K562 (cell line): Measurements from ENCODE around the gene SULT2B1. TPM values are rescaled to one million over a fixed set of nuclear protein-coding genes. Genes with fewer than 3 reads are reported as not detected.

Experiments
- BHLHE40 ChIP-seq: IDR thresholded peaks from 2 replicates; pipeline ENCODE4 v1.6.1; 2011; ENCODE audit warnings: low read length, improper control_type of control experiment
- BRD4 ChIP-seq: fragments of 200-600 bp; sonication (generic); IDR thresholded peaks from 2 replicates; pipeline ENCODE4 v1.6.1; 2017; ENCODE audit warnings: inconsistent platforms
- CBFA2T3 ChIP-seq: fragments of 450-650 bp; IDR thresholded peaks from 2 replicates; pipeline ENCODE4 v1.6.1; 2017
- CXXC5 ChIP-seq: fragments of 250-450 bp; sonication (Bioruptor Pico); IDR thresholded peaks from 2 replicates; pipeline ENCODE4 v1.8.0; 2022; ENCODE audit warnings: inconsistent platforms, mild to moderate bottlenecking, moderate library complexity
- HIVEP1 ChIP-seq: fragments of 250-450 bp; sonication (Bioruptor Pico); IDR thresholded peaks from 2 replicates; pipeline ENCODE4 v1.4.0; 2020; ENCODE audit warnings: mild to moderate bottlenecking
- KDM1A ChIP-seq, 2 experiments: fragments of 450-650 bp; IDR thresholded peaks; 2 replicates each; pipeline ENCODE4 v1.6.1; 2016; ENCODE audit warnings: mild to moderate bottlenecking in 2 of 2
- MIER1 ChIP-seq: fragments of 450-650 bp; IDR thresholded peaks from 2 replicates; pipeline ENCODE4 v1.6.1; 2016; ENCODE audit warnings: antibody characterized with exemption, mild to moderate bottlenecking, low read depth
- NBN ChIP-seq: fragments of 450-650 bp; IDR thresholded peaks from 2 replicates; pipeline ENCODE4 v1.6.1; 2016; ENCODE audit warnings: low read depth, mild to moderate bottlenecking
- NCOA4 ChIP-seq: fragments of 450-650 bp; IDR thresholded peaks from 2 replicates; pipeline ENCODE4 v1.6.1; 2018; ENCODE audit warnings: mild to moderate bottlenecking; ENCODE audit not compliant: partially characterized antibody
- NFIC ChIP-seq: fragments of 450-650 bp; IDR thresholded peaks from 2 replicates; pipeline ENCODE4 v1.6.1; 2017; ENCODE audit warnings: mild to moderate bottlenecking, inconsistent platforms
- POLR2A ChIP-seq: fragments of 450-650 bp; conservative IDR thresholded peaks from 2 replicates; pipeline ENCODE4 v1.6.1; 2016
- POLR2H ChIP-seq: IDR thresholded peaks from 2 replicates; pipeline ENCODE4 v1.6.1; 2016; ENCODE audit warnings: missing genetic modification characterization, low read depth, mild to moderate bottlenecking, control low read depth, missing compliant biosample characterization, moderate library complexity
- RNF2 ChIP-seq: sonication (generic); IDR thresholded peaks from 2 replicates; pipeline ENCODE4 v1.6.1; 2016
- TOE1 ChIP-seq, 2 experiments: fragments of 450-650 bp in 1 of 2; sonication (generic) in 1 of 2; formaldehyde crosslinking in 1 of 2; IDR thresholded peaks; 2 replicates each; pipeline versions ENCODE4 v1.7.1 to v1.8.0; 2016 to 2022; ENCODE audit warnings: borderline replicate concordance in 2 of 2, mild to moderate bottlenecking in 2 of 2, antibody characterized with exemption in 1 of 2, inconsistent platforms in 1 of 2, low read depth in 1 of 2, missing genetic modification reagents in 1 of 2, moderate library complexity in 1 of 2
- ZKSCAN3 ChIP-seq: fragments of 250-450 bp; sonication (Bioruptor Pico); IDR thresholded peaks from 2 replicates; pipeline ENCODE4 v1.4.0; 2020
- ZNF143 ChIP-seq: sonication (generic); formaldehyde crosslinking; IDR thresholded peaks from 2 replicates; pipeline ENCODE4 v1.9.0; 2022; ENCODE audit warnings: mild to moderate bottlenecking, missing genetic modification reagents
- ZNF165 ChIP-seq: fragments of 250-450 bp; sonication (Bioruptor Pico); IDR thresholded peaks from 2 replicates; pipeline ENCODE4 v1.4.0; 2020; ENCODE audit warnings: borderline replicate concordance
- ZNF583 ChIP-seq: fragments of 250-450 bp; sonication (Bioruptor Pico); IDR thresholded peaks from 2 replicates; pipeline ENCODE4 v1.4.0; 2020
- ZZZ3 ChIP-seq: fragments of 450-650 bp; IDR thresholded peaks from 2 replicates; pipeline ENCODE4 v1.6.1; 2016; ENCODE audit warnings: antibody characterized with exemption, mild to moderate bottlenecking, moderate library complexity
- polyA plus RNA-seq, 8 experiments: library from polyadenylated mRNA; depleted of rRNA in 4 of 8; stranded (reverse) in 5 of 8; unstranded in 3 of 8; fragments of >200 nt; fragmentation: Nextera tagmentation in 2 of 8; fragmentation: Illumina TruSeq in 1 of 8; extraction: Ambion mirVana in 2 of 8; extraction: Trizol in 1 of 8; gene quantifications; 2 replicates each; pipeline versions ENCODE4 v1.2.1 to v1.2.3, GENCODE V29; 2011 to 2014; ENCODE audit warnings: inconsistent platforms in 1 of 8, missing spikeins in 1 of 8
- total RNA-seq, 7 experiments: library from RNA; depleted of rRNA in 6 of 7; stranded (reverse); fragments of >200 nt in 6 of 7; fragmentation: Illumina TruSeq in 2 of 7; extraction: Trizol in 2 of 7; gene quantifications; 2 replicates each; pipeline versions ENCODE4 v1.2.1 to v1.2.3, GENCODE V29; 2011 to 2021; ENCODE audit warnings: low replicate concordance in 1 of 7
- TF ChIP-seq, protein P1 (sequence below): fragments of 450-650 bp; formaldehyde crosslinking; conservative IDR thresholded peaks from 2 replicates; pipeline ENCODE4 v1.4.0; 2022; ENCODE audit warnings: mild to moderate bottlenecking, missing genetic modification characterization
- TF ChIP-seq, protein P2 (sequence below), 2 experiments: fragments of 450-650 bp; IDR thresholded peaks; 2 replicates each; pipeline ENCODE4 v1.6.1; 2016; ENCODE audit warnings: mild to moderate bottlenecking in 2 of 2, borderline replicate concordance in 1 of 2, low read depth in 1 of 2, moderate library complexity in 1 of 2

Gene SULT2B1
- total and polyA plus RNA-seq, 9 of the 15 experiments (the other 6 are each of a cell fraction or from before 2014, with no cell fraction given): 0.09 to 0.62 (median 0.22) TPM; not detected in 2

DNA sequence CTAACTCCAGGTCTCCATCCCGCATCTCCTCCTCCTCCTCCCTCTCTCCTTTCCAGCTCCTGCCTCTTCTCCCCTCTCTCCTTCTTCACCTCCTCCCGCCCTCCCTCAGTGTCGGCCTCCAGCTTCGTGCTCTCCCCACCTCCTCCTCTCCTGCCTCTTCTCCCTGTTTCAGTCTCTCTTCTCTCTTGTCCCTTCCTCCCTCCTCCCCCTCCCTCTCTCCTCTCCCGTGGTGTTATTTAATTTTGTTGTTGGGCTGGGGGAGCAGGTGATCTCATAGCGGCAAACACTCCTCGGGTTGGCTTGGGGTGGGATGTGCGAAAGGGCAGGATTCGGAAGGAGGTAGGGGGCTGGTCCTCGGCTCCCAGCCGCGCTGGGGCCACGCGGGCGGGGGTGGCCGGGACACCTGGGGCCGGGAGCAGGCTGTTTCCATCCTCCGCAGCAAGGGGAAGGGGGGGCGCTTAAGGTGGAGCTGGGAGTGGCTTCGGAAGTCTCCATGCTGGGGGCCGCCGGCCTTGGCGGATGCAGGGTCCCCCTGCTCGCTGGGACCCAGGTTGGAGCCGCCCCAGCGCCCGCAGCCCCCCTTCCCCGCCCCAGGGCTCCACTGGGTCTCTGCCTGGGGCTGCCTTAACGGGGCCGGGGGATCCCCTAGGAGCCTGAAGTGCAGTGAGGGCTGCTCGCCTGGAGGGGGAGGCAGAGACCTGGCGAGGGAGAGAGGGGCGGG lies 94.2 kb downstream of the SULT2B1 start, which contains the start of gene CA11 (continued):
- TF ChIP-seq ZKSCAN3 (CRISPR knock-in tag) (no peak), NFIC (peak; percentile 31; the same call in 1 of the 2 replicates), ZNF583 (CRISPR knock-in tag) (no peak), POLR2H (no peak), ZNF143 (CRISPR knock-in tag) (peak; percentile 5; the same call in 1 of the 2 replicates), BRD4 (no peak), KDM1A (IDR thresholded peaks at IDR 0.05) (peak; percentile 31 to 91; a peak in 3 of 4 replicates), POLR2A (peak; percentile 48; the same call in 1 of the 2 replicates), RNF2 (peak; percentile 41; the same call in 1 of the 2 replicates), BHLHE40 (peak; percentile 6; the same call in 1 of the 2 replicates), TOE1 (IDR thresholded peaks at IDR 0.05; ENCODE audit: borderline replicate concordance) (peak; percentile 96), TOE1 (CRISPR knock-in tag; IDR thresholded peaks at IDR 0.05; ENCODE audit: borderline replicate concordance, low read depth) (no peak), ZZZ3 (0 out of 2 replicates have a peak, but pooled peaks have one; percentile 26), HIVEP1 (CRISPR knock-in tag) (0 out of 2 replicates have a peak, but pooled peaks have one; percentile 56), ZNF165 (CRISPR knock-in tag) (no peak), CBFA2T3 (peak; percentile 30; the same call in 1 of the 2 replicates), NCOA4 (peak; percentile 89), NBN (peak; percentile 86), MIER1 (peak; percentile 74; the same call in 1 of the 2 replicates), CXXC5 (CRISPR knock-in tag) (peak; percentile 41)
- TF ChIP-seq, protein P1, sequence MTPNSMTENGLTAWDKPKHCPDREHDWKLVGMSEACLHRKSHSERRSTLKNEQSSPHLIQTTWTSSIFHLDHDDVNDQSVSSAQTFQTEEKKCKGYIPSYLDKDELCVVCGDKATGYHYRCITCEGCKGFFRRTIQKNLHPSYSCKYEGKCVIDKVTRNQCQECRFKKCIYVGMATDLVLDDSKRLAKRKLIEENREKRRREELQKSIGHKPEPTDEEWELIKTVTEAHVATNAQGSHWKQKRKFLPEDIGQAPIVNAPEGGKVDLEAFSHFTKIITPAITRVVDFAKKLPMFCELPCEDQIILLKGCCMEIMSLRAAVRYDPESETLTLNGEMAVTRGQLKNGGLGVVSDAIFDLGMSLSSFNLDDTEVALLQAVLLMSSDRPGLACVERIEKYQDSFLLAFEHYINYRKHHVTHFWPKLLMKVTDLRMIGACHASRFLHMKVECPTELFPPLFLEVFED (CRISPR knock-in tag): 0 out of 2 replicates have a peak, but pooled peaks have one; percentile 56
- TF ChIP-seq, protein P2, sequence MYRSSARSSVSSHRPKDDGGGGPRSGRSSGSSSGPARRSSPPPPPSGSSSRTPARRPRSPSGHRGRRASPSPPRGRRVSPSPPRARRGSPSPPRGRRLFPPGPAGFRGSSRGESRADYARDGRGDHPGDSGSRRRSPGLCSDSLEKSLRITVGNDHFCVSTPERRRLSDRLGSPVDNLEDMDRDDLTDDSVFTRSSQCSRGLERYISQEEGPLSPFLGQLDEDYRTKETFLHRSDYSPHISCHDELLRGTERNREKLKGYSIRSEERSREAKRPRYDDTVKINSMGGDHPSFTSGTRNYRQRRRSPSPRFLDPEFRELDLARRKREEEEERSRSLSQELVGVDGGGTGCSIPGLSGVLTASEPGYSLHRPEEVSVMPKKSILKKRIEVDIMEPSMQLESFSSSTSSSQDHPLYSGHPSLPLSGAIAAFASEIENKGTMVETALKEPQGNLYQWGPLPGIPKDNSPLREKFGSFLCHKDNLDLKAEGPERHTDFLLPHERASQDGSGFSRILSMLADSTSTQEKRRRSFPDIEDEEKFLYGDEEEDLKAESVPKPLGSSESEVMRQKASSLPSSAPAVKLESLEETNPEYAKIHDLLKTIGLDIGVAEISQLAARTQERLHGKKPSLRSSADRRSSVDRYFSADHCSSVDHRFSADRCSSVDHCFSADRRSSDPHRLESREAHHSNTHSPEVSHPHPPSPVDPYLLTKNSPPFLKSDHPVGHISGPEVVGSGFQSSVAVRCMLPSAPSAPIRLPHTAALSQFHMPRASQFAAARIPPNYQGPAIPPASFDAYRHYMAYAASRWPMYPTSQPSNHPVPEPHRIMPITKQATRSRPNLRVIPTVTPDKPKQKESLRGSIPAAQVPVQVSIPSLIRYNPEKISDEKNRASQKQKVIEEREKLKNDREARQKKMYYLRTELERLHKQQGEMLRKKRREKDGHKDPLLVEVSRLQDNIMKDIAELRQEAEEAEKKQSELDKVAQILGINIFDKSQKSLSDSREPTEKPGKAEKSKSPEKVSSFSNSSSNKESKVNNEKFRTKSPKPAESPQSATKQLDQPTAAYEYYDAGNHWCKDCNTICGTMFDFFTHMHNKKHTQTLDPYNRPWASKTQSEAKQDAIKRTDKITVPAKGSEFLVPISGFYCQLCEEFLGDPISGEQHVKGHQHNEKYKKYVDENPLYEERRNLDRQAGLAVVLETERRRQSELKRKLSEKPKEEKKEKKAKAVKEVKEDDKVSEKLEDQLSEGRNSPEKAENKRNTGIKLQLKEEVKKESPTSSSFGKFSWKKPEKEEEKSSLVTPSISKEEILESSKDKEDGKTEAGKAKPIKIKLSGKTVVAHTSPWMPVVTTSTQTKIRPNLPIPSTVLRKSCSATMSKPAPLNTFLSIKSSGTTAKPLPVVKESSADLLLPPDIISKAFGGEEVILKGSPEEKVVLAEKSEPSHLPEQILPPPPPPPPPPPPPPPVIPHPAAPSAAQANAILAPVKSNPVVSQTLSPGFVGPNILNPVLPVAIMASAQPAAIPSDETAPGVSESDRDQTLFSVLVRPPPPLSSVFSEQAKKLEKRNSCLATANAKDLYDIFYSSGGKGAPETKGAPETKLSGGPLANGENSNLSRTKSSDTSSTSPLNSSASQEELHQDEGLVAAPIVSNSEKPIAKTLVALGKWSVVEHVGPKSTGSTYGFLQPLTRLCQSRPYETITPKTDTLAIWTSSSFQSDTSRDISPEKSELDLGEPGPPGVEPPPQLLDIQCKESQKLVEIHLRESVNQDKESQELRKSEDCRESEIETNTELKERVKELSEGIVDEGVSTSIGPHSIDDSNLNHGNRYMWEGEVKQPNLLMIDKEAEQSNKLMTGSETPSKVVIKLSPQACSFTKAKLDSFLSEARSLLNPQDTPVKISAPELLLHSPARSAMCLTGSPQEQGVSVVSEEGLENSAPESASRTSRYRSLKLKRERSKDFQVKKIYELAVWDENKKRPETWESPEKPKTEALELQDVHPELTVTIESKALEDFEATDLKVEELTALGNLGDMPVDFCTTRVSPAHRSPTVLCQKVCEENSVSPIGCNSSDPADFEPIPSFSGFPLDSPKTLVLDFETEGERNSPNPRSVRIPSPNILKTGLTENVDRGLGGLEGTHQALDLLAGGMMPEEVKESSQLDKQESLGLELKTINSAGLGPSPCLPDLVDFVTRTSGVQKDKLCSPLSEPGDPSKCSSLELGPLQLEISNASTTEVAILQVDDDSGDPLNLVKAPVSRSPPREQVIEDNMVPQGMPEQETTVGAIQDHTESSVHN (IDR thresholded peaks at IDR 0.05; ENCODE audit: borderline replicate concordance in 1 of 2, low read depth in 1 of 2): no peak
